Body of pancreas (tissue), 4 donors: ENCODE measurements around the gene SLC12A2.

Experiments
- CTCF ChIP-seq, 7 experiments: fragments of 450-650 bp in 4 of 7; fragments of 200-600 bp in 3 of 7; sonication (generic) in 3 of 7; IDR thresholded peaks; one replicate each; pipeline ENCODE4 v1.5.1; 2016 to 2019; ENCODE audit warnings: antibody characterized with exemption in 7 of 7
- POLR2A ChIP-seq, 3 donors: fragments of 450-650 bp; IDR thresholded peaks; one replicate each; pipeline ENCODE4 v1.6.1; 2016; ENCODE audit warnings: antibody characterized with exemption in 3 of 3, mild to moderate bottlenecking in 2 of 3

GRCh38 chr5:128154943-128155342 is 71.4 kb downstream of the SLC12A2 start:
- no peak for TF ChIP-seq POLR2A (IDR thresholded peaks at IDR 0.05)
- no peak for TF ChIP-seq CTCF (IDR thresholded peaks at IDR 0.05)
